HG02763 (cell line): Measurements from ENCODE around the gene ADI1.

Experiments
- ATAC-seq: cut with Tn5 transposase; IDR thresholded peaks from one replicate; pipeline ENCODE4 v1.9.1; 2021; ENCODE audit warnings: mild to moderate bottlenecking, moderate library complexity; ENCODE audit not compliant: unreplicated experiment

Gene ADI1

DNA sequence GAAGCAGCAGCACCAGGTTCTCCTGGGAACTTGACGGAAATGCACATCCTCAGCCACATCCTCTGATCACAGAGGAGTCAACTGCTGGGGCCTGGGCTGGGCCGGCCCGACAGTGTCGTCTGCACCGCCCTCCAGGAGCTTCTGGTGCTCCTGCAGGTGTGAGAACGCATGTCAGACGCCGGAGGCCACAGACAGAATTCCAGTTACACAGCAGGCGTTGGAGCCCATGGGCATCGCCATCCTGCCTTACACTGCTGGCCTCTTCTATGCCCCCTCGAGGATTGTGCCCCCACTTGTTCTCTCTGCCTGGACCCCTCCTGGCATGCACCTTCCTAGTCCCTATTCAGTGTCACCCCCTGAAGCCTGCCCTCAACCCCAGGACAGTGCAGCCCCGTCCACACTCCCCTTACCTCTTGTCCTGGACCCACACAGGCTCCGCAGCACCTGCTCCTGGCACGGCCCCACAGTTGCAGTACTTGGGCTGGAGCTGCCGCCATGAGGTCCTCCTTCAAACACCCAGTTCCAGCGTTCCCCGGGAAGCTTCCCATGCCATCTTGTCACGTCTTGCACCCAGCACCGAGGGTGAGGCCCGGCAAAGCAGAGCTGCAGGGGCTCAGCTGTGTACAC lies 37.5 kb downstream of the ADI1 start:
- ATAC-seq = no peak

DNA sequence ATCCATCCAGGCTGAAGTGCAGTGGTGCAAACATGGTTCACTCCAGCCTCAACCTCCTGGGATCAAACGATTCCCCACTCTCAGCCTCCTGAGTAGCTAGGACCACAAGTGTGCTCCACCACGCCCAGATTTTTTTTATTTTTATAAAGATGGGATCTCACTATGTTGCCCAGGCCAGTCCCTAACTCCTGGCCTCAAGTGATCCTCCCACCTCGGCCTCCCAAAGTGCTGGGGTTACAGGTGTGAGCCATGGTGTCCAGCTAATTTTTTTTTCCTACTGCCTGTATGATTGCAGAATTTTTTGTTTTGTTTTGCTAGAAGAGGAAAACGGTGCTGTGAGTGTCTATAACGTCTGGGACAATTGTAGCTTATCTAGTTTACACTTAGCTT lies 38.3 kb downstream of the ADI1 start:
- no peak for ATAC-seq

DNA sequence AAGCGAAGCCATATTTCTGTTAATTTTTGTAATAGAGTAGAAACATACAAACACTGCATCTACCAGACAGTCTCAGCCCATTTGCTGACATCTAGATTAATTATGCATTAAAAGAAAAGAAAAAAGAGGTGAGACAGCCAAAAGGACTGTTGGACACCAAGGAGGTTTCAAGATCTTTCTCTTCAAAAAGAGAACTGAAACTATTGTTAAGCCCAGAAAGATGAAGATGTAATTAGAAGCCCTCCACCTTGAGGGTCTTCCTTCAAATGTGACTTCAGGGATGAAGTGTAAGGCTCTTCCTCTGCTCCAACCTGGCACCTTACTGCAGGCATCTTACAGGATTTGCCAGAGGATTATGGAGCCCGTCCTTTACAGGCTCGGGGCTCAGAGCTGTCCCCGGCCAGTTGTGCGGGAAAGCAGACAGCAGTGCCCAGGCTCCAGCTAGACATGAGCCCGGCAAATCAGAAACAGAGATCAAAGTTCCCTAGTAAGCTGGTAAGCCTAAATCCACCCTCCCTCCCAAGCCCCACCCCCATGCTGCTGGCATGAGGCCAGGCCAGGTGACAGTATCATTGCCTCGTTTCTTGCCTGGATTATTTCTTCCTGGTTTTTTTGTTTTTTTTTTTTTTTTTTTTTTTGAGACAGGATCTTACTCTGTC lies 38.9 kb downstream of the ADI1 start:
- no peak for ATAC-seq

DNA sequence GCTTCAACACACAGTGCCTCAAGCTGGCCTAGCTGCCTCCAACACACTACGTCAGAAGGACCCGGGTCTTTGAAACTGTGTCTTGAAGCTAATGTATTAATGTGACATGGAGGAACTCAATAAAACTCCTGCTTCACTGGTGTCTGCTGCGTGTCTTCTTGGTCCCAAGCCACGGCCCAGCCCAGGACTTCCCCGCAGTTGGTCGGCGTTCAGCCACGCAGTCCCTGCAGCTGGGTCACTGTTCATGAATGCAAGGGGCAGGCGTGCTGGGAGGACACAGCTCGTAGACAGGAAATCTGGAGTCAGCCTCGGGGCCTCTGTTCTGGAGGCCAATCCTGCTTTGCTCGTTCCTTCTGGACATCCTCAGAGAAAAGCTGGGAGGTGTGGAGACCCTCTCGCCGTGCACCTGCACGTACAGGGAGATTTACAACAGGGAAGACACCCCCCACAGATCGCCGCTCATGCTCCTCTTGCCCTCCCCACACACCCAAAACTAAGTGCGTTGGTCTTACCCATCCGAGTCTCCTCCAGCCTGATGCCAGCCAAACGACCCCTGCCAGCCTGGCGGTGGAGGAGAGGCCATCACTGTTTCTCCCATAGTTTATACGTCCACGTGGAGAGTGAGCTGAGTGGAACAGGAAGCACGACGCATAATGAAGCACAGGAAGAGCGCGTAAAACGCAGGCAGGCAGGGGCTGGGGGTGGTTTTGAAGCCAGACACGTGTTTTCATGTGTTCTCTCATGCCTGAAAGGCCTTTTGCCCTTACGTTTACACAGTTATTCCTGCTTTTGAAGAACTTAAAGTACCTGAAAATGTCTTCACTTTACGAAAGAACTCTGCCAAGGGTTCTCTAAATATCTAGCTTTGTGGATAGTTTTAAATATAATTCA lies 39.7 kb downstream of the ADI1 start:
- no peak for ATAC-seq

DNA sequence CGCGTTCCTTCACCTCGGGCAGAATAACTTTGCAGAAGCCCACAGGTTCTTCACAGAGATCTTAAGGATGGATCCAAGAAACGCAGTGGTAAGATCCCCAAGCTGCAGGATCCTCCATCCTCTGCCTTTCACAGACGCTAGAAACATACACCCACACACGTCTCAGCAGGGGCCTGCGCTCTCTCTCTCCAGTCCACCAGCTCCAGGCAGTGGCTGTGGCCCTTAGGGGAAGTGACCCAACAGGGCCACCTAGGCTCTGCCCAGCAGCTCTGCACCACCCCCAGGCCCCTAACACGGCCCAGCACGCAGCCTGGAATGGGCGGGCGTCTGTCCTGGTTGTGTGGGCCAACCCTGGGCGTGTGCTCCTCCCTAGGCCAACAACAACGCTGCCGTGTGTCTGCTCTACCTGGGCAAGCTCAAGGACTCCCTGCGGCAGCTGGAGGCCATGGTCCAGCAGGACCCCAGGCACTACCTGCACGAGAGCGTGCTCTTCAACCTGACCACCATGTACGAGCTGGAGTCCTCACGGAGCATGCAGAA lies 40.4 kb downstream of the ADI1 start:
- no peak for ATAC-seq

DNA sequence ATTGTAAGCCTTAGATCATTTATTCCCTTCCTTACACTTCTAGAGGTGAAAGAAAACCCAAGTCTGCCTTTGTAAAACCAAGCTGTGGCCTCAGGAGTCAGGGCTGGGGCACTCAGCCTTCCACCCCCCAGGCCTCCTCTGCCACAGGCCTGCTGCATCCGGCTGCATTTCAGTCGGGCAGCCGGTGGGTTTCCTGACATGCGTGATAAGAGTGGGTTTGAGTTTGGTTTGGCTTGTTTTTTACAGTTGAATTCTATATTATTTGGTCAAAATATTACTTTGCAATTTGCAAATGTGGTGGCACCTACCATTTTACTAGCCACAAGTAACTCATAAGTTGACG lies 42.4 kb downstream of the ADI1 start:
- ATAC-seq = no peak

DNA sequence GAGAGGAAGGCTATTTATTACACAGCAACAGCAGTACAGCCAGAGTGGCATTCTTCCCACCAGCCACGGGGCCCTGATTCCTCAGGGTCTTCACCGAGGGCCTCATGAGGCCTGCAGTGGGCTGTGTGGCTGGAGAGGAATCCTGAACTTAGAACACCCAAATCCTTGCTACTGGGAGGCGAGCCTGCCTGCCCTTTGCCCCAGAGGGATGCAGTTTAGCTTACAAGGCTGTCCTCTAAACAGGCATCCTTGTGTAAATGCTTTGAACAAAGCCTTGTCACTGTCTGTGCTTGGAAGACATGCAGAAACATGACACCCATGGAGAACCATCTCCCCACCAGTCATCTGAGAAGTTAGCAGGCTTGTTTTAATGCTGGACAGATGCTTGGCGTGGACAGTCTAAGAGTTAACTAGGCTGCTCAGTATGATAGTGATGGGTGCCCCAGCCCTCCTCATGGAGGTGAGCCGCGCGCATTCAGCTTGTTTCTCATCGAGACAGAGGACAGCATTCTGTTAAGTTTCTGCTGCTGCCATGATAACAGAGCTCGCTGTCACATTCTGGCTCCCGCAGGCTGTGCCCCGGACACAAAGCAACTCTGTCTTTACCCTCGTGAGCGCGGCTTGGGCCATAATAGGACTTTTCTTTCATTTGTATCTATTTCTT lies 42.9 kb downstream of the ADI1 start:
- no peak for ATAC-seq

DNA sequence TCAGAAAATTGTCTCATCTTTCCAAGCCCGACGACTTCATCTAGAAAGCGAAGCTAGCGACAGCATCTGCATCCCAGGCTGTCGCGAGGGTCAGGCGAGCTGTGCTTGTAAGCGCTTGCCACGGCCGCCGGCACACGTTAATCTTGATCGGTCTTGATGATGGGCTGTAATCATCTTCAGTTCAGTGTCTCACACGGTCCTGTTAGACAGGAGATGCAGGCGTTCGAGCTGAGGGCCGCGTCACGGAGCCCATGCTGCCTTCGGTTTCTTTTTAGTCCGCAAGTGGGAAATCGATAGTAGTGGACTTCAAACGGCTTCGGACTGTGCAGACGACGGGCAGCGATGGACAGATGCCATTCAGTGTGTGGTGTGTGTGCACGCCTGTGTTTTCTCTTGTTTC lies 43.6 kb downstream of the ADI1 start:
- ATAC-seq = no peak

DNA sequence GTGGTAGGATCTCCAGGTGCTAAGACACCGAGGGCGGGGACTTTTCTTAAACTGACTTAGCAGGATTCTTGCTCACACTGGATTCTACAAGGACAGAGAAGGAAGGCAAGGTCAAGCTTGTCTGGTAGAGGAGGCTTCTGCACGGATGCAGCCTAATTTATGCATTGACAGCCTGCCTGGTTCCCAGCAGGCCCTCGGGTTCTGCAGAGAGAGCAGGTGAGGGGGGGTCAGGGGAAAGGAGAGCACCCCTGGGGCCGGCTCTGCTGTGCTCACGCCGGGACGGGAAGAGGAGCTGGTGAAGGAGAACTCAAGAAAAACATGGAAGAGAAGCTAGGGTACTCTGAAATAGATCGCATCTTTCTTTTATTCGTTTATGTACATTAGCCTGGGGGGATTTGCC lies 46.4 kb downstream of the ADI1 start:
- no peak for ATAC-seq

DNA sequence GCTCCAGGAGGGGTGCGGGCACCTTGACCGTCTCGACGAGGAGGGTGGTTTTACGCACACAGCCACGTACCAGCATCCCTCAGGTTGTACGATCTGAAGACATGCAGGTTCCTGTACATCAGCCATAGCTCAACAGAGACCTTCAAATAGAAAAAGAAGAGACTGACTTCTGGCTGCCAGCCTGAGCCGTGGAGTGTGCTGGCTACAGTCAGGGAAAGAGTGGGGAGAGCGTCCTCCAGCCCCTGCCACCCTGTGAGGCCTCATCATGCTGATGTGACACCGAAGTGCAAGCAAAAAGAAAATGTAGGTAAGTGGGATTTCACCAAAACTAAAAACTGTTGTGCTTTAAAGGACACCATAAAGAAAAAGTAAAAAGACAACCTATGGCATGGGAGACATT lies 47.0 kb downstream of the ADI1 start:
- ATAC-seq = no peak

DNA sequence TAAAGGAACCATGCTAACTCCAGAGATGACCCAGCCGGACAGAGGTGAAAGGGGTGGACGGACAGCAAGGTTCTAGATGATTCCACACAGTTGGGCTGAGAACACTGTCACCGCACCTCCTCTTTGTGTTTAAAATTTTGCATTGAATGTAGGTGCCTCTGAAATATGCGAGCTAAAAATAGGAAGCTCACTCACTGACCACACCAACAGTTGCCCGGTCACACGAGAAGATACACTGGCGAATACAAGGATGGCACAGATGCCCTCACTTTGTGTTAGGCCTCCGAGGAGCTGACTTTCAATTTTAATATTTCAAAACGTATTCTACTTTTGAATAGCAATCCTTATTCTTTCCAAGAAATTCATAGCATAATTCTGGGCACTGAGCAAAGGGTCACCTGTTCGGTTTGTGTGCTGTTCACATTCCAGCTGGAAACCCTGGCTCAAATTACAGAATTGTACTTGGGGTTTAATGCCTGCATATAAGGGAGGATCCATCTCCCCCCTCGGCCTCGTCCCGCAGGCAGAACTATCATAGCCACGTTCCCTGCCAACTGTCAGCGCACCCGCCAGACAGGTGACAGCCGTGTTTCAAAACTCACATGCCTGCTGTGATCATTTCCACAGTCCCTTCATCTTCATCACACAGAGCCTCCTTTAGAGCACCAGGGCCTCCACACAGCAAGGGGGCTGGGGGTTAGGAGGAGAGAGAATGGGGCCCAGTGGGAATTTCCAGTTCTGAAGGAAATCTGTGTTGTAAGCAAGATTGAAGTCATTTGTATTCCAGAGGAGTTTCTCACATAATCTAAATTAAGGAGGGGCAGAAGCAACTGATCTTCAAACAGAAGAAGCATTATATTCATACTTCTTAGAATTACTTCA lies 48.2 kb downstream of the ADI1 start:
- ATAC-seq = no peak

DNA sequence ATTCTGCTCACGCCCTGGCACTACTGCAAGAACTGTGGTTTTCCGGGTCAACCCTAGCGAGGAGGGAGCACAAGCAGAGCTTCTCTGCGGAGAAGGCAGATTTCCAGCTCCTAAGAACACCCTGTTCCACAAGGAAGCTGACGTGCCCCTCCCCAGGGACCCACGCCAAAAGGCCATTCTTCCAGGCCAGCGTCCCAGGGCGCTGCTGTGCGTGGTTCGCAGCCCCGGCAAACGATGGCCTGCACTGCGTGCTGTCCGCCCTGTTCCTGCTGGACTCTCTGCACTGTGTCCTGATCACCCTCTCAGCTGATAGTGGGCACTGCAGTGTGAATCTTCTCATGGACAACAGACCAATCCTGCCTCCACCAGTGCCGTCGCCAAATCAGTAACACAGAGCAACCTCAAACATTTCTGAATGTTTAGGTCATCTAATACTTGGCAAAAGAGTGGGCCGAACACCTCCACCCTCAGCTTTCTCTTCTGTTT lies 49.1 kb downstream of the ADI1 start:
- ATAC-seq = no peak

DNA sequence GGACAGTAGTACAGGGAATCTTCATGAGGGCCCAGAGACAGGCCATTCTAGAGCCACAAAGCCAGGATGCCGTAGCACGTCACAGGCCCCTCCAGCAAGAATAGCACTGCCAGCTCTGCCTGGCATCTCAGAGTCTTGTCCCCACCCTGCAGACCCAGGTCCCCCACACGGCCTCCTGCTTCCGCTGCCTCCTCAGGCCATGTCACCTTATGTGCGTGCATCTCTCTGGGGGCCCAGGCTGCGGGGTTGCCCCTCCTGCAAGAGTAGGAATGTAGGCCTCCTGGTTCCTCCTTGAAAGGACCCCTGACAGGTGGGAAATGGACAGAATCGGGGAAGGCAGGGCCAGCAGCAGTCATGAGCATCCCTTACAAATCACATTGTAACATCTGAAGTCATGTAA lies 49.8 kb downstream of the ADI1 start:
- ATAC-seq = no peak

DNA sequence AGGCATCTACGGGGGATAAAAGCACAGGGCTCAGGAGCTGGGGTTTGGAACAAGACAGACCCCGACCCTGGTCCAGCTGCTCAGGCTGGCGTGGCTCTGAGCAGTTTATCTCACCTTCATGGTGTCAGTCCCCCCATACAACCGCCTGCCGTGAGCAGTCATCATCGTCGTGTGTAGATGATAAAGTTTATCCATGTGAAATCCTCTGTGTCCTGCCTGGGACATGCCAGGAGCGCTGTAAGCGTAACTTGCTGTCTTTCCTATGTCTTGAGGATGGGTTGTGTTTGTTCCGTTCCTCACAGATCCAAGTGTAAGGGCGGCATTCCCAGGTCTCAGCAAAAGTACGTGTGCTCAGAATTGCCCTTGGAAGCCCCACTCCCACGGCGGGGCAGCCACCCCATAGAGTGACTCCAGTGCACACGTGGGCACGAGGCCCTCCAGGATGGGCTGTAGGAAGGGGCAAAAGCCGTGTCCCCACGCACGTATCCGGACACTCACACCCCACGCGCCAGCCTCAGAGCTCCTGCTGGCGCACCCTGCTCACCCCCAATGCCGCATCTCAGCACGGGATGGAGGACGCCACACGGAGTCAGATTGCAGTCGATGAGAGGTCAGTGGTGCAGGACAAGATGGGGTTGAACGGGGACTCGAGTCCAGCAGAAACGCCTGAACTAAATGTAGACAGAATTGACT lies 50.9 kb downstream of the ADI1 start:
- ATAC-seq = no peak

DNA sequence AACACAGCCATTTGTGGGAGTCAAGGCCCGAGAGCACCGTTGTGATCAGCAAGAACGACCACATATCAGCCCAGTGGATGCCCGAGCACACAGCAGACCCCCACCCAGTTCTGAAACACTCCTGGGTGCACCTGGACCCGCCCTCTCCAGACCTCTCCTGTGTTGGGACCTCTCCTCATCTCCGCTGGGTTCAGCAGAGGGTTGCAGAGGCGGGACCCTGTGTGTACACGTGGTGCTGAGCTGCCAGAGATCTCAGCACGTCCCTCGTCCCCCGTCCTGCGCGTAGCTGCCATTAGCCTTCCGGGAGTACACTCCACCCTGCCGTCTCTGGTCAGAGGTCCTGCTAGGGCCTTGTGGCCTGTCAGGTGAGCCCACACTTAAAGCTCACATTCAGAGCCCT lies 51.7 kb downstream of the ADI1 start:
- no peak for ATAC-seq

DNA sequence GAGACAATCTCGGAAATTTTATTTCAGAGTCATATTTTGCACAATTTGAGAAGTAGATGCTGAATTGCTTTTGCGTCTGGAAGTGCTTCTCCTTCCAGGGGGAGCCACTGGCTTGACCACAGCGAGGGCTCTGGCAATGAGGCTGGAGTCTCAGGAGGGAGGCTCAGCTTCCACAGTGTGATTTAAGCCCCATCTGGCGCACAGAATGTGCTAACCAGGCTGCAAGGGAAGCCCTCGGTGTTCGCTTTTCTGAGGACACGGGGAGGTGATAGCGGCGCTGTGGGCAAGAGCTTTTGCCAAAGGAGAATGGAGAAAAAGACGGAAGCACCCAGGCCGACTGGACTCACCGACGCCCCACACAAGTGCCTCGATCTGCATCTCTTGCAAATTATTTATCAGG lies 52.4 kb downstream of the ADI1 start:
- ATAC-seq = no peak

DNA sequence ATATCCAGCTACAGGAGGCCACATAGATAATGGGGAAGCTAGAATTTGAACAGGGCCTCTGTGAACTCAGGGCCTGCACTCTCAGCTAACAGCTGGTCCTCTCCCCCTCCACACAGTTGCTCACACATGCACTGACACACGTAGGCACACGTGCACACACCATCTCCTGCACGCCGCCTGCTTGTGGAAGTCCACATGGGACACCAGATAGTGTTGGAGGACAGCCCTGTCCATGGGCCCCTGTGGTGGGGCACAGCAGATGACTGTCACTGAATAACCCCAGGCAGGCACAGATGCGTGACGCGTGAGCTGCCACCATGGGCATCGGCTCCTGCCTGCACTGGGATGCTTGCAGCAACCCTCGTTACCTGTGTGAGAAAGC lies 52.9 kb downstream of the ADI1 start:
- no peak for ATAC-seq

DNA sequence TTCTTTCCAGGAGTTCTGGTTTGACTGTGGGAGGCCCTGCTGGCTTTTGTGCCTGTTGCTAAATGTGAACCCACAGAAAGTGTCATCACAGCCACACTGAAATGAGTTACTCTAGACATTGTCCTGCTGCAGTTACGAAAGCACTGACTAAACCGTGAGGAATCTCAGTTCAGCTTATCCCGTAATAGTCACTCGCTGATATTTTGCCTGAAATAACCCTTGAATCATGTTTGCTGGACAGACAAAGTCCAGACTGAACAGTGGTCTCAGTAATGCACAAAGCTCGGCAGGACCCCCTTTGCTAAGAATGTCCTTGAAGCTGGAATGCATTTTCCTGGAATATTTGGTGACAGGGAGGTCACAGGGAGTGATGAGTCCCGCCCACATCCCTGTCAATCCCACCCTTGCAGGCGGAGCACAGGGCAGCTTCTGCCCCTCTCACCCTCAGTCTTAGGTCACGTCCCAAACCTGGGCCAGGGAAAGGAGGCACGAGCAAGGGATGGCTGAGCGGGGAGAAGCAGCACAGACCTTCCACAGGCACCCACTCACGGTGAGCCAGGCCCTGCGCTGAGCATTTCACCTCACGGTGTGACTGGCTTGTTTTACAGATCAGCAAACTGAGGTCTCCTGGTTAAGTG lies 53.4 kb downstream of the ADI1 start:
- ATAC-seq = no peak

DNA sequence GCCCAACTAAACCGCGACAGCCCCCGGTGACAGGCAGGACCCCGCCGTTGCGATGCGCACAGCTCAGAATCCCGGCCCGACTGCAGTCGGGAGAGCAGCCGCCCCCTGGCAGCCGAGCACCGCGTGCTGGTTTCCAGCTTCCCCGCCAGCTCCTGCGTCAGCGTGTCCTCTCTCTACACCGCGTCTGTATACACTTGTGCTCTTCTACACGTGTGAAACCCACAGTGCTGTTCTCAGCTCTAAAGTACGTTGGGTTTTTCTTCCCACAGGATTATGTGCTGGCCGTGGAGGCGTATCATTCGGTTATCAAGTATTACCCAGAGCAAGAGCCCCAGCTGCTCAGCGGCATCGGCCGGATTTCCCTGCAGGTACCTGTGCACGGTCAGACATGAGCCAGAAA lies 54.0 kb downstream of the ADI1 start:
- ATAC-seq = no peak
